CD14-positive monocyte (primary cell): Measurements from ENCODE around the gene ASCC3. TPM values are rescaled to one million over a fixed set of nuclear protein-coding genes. Genes with fewer than 3 reads are reported as not detected.

ENCODE experiments used
- DNase-seq, 3 donors: peaks; one replicate each; pipeline ENCODE4 v3.0.0-alpha.2; 2011 to 2022
- H2AFZ ChIP-seq: 2 replicates; pipeline ENCODE4 v1.6.0; 2012; ENCODE audit warnings: mild to moderate bottlenecking, low read depth, low read length, inconsistent platforms; ENCODE audit not compliant: insufficient read depth, poor library complexity, severe bottlenecking
- H3K27ac ChIP-seq, 2 donors: 1 replicate in 1 of 2; 2 replicates in 1 of 2; pipeline ENCODE4 v1.5.1; 2012 to 2013; ENCODE audit warnings: low read length in 2 of 2, control low read depth in 1 of 2, inconsistent platforms in 1 of 2, low read depth in 1 of 2, mild to moderate bottlenecking in 1 of 2
- H3K27me3 ChIP-seq, 2 donors: one replicate each; pipeline versions ENCODE4 v1.6.0 to v1.6.1; 2011 to 2013; ENCODE audit warnings: low read length in 2 of 2; ENCODE audit not compliant: control insufficient read depth in 2 of 2, insufficient read depth in 2 of 2
- H3K36me3 ChIP-seq, 2 donors: replicated peaks in 1 of 2; 1 replicate in 1 of 2; 2 replicates in 1 of 2; pipeline versions ENCODE4 v1.5.1 to v1.6.1; 2012 to 2013; ENCODE audit warnings: low read length in 2 of 2, control low read depth in 1 of 2, inconsistent platforms in 1 of 2, mild to moderate bottlenecking in 1 of 2; ENCODE audit not compliant: insufficient read depth in 2 of 2, control insufficient read depth in 1 of 2
- H3K4me1 ChIP-seq, 2 donors: 1 replicate in 1 of 2; 2 replicates in 1 of 2; pipeline versions ENCODE4 v1.5.1 to v1.6.1; 2012 to 2013; ENCODE audit warnings: low read length in 2 of 2, control low read depth in 1 of 2, inconsistent platforms in 1 of 2, mild to moderate bottlenecking in 1 of 2, moderate library complexity in 1 of 2; ENCODE audit not compliant: insufficient read depth in 2 of 2, control insufficient read depth in 1 of 2
- H3K4me2 ChIP-seq: replicated peaks from 2 replicates; pipeline ENCODE3; 2012; ENCODE audit warnings: low read length, moderate library complexity, mild to moderate bottlenecking; ENCODE audit not compliant: poor library complexity, severe bottlenecking; ENCODE audit errors: extremely low read depth
- H3K4me3 ChIP-seq, 3 experiments: fragments of 200-600 bp in 1 of 3; sonication (generic) in 1 of 3; replicated peaks in 1 of 3; 1 replicate in 2 of 3; 2 replicates in 1 of 3; pipeline ENCODE4 v1.5.1; 2011 to 2013; ENCODE audit warnings: low read length in 3 of 3, mild to moderate bottlenecking in 3 of 3, control low read depth in 2 of 3, low read depth in 2 of 3, inconsistent platforms in 1 of 3, moderate library complexity in 1 of 3
- H3K79me2 ChIP-seq: 2 replicates; pipeline ENCODE4 v1.6.0; 2012; ENCODE audit warnings: mild to moderate bottlenecking, control low read depth, inconsistent platforms, low read length, moderate library complexity; ENCODE audit not compliant: insufficient read depth
- H3K9ac ChIP-seq: 2 replicates; pipeline ENCODE4 v1.6.0; 2017; ENCODE audit warnings: low read length, mild to moderate bottlenecking; ENCODE audit not compliant: insufficient read depth, poor library complexity, severe bottlenecking
- H3K9me3 ChIP-seq, 2 donors: replicated peaks in 1 of 2; 1 replicate in 1 of 2; 2 replicates in 1 of 2; pipeline versions ENCODE4 v1.5.1 to v1.6.1; 2012 to 2013; ENCODE audit warnings: low read length in 2 of 2, control low read depth in 1 of 2; ENCODE audit not compliant: control insufficient read depth in 1 of 2, insufficient read depth in 1 of 2
- H4K20me1 ChIP-seq: 2 replicates; pipeline ENCODE4 v1.6.0; 2012; ENCODE audit warnings: mild to moderate bottlenecking, low read length, control low read depth, moderate library complexity; ENCODE audit not compliant: insufficient read depth
- H3K27ac Mint-ChIP-seq, 7 donors: one replicate each; pipeline ENCODE4 v1.8.0; 2020; ENCODE audit warnings: mild to moderate bottlenecking in 7 of 7, mixed read lengths in 7 of 7, moderate library complexity in 6 of 7, inconsistent platforms in 2 of 7
- H3K27me3 Mint-ChIP-seq, 3 donors: one replicate each; pipeline ENCODE4 v1.8.0; 2021 to 2022; ENCODE audit warnings: low read depth in 3 of 3, mild to moderate bottlenecking in 3 of 3, mixed read lengths in 3 of 3, moderate library complexity in 3 of 3, inconsistent platforms in 1 of 3
- H3K36me3 Mint-ChIP-seq, 2 donors: one replicate each; pipeline ENCODE4 v1.8.0; 2020; ENCODE audit warnings: mixed read lengths in 2 of 2, inconsistent platforms in 1 of 2, mild to moderate bottlenecking in 1 of 2
- H3K4me1 Mint-ChIP-seq: one replicate; pipeline ENCODE4 v1.8.0; 2020; ENCODE audit warnings: mild to moderate bottlenecking, mixed read lengths
- H3K4me3 Mint-ChIP-seq, 2 donors: one replicate each; pipeline ENCODE4 v1.8.0; 2020; ENCODE audit warnings: mild to moderate bottlenecking in 2 of 2, mixed read lengths in 2 of 2, moderate library complexity in 1 of 2
- H3K9me3 Mint-ChIP-seq, 7 donors: one replicate each; pipeline ENCODE4 v1.8.0; 2020 to 2022; ENCODE audit warnings: mixed read lengths in 7 of 7, mild to moderate bottlenecking in 6 of 7, moderate library complexity in 6 of 7, inconsistent platforms in 2 of 7
- WGBS: methylation state at CpG from one replicate; pipeline ENCODE4 v1.1.5; 2013; ENCODE audit warnings: missing lambda C conversion rate; ENCODE audit not compliant: insufficient coverage; 5-methylcytosine and 5-hydroxymethylcytosine counted together
- intact Hi-C, 2 donors: fragments of 100-400 bp; cut with micrococcal nuclease; formaldehyde crosslinking; loops; one replicate each; pipeline versions ENCODE4 v1.15.0 to v1.15.1; 2023
- polyA plus RNA-seq, 3 donors: library from polyadenylated mRNA; depleted of rRNA in 1 of 3; unstranded in 2 of 3; stranded (reverse) in 1 of 3; fragments of 300-500 nt in 2 of 3; fragments of >200 nt in 1 of 3; fragmentation: Illumina TruSeq in 2 of 3; gene quantifications; 1 replicate in 2 of 3; 2 replicates in 1 of 3; pipeline ENCODE4 v1.2.3, GENCODE V29; 2012 to 2021
- TF ChIP-seq, protein P1 (sequence below): fragments of 200-600 bp; IDR thresholded peaks from one replicate; pipeline ENCODE4 v1.8.0; 2022; ENCODE audit warnings: antibody characterized with exemption, mild to moderate bottlenecking

The ASCC3 gene
- polyA plus RNA-seq, 3 donors, result 6.4 to 12.9 (median 10.6) TPM

- no peaks in the 10 kb centered on the region for H3K79me2 ChIP-seq
- H3K27ac ChIP-seq, result no peak overlapping the region
- no peak overlapping the region for H3K4me2 ChIP-seq
- H4K20me1 ChIP-seq, result no peaks in the 10 kb centered on the region
- no peak overlapping the region for H2AFZ ChIP-seq
- H3K36me3 Mint-ChIP-seq, result peaks cover 0 to 13% of the 10 kb centered on the region in 2 donors
- peaks cover 13% of the 10 kb centered on the region for H3K4me1 Mint-ChIP-seq
- TF ChIP-seq, protein P1, sequence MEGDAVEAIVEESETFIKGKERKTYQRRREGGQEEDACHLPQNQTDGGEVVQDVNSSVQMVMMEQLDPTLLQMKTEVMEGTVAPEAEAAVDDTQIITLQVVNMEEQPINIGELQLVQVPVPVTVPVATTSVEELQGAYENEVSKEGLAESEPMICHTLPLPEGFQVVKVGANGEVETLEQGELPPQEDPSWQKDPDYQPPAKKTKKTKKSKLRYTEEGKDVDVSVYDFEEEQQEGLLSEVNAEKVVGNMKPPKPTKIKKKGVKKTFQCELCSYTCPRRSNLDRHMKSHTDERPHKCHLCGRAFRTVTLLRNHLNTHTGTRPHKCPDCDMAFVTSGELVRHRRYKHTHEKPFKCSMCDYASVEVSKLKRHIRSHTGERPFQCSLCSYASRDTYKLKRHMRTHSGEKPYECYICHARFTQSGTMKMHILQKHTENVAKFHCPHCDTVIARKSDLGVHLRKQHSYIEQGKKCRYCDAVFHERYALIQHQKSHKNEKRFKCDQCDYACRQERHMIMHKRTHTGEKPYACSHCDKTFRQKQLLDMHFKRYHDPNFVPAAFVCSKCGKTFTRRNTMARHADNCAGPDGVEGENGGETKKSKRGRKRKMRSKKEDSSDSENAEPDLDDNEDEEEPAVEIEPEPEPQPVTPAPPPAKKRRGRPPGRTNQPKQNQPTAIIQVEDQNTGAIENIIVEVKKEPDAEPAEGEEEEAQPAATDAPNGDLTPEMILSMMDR, result no peak
- H3K27ac Mint-ChIP-seq, result no peak overlapping the region
- H3K27me3 Mint-ChIP-seq, result peaks cover 3 to 43% (median 41%) of the 10 kb centered on the region in 3 donors
- peak overlapping the region in 1 of 2 donors; percentile 62 for H3K4me3 Mint-ChIP-seq
- H3K27me3 ChIP-seq, result peaks cover 95 to 100% of the 10 kb centered on the region in 2 donors
- H3K36me3 ChIP-seq, result no peaks in the 10 kb centered on the region
- no peak overlapping the region for H3K4me3 ChIP-seq
- no peak for DNase-seq
- intact Hi-C loops, result no loop called here
- peaks cover 0 to 46% (median 32%) of the 10 kb centered on the region in 7 donors for H3K9me3 Mint-ChIP-seq
- no peak overlapping the region for H3K9ac ChIP-seq
- H3K4me1 ChIP-seq, result peaks cover 2 to 3% of the 10 kb centered on the region in 2 donors
- H3K9me3 ChIP-seq, result peaks cover 0 to 84% of the 10 kb centered on the region in 2 donors
Observed at GRCh38 chr6:100459592-100460184, 421.4 kb downstream of the ASCC3 start.

GRCh38 chr6:100458841-100459591 lies 422.1 kb downstream of the ASCC3 start:
- Histone ChIP-seq H3K9me3 (peaks cover 0 to 87% of the 10 kb centered on the region in 2 donors), H3K36me3 (no peaks in the 10 kb centered on the region), H2AFZ (no peak overlapping the region), H3K27me3 (peaks cover 95 to 100% of the 10 kb centered on the region in 2 donors), H3K4me3 (no peak overlapping the region), H3K27ac (no peak overlapping the region), H3K9ac (no peak overlapping the region), H3K4me1 (no peaks in the 10 kb centered on the region), H4K20me1 (no peaks in the 10 kb centered on the region), H3K4me2 (no peak overlapping the region), H3K79me2 (no peaks in the 10 kb centered on the region)
- H3K4me3 Mint-ChIP-seq, result peak overlapping the region in 1 of 2 donors; percentile 66
- H3K27me3 Mint-ChIP-seq, result peaks cover 0 to 37% (median 37%) of the 10 kb centered on the region in 3 donors
- DNase-seq, result no peak
- H3K36me3 Mint-ChIP-seq, result peaks cover 0 to 17% of the 10 kb centered on the region in 2 donors
- H3K4me1 Mint-ChIP-seq, result peaks cover 15% of the 10 kb centered on the region
- intact Hi-C loops, result no loop called here
- TF ChIP-seq, protein P1, result no peak
- H3K27ac Mint-ChIP-seq, result no peak overlapping the region
- 20% methylated on average over 2 of the region's 10 CpGs for WGBS
- H3K9me3 Mint-ChIP-seq, result peaks cover 0 to 45% (median 33%) of the 10 kb centered on the region in 7 donors
